Mammary epithelial cell (primary cell): ENCODE measurements around the gene FILIP1L.

Experiments
- CTCF ChIP-seq, 2 donors: IDR thresholded peaks in 1 of 2; conservative IDR thresholded peaks in 1 of 2; 2 replicates each; pipeline ENCODE4 v1.5.1; 2011 to 2012; ENCODE audit warnings: inconsistent platforms in 2 of 2, low read length in 2 of 2, mild to moderate bottlenecking in 2 of 2, control low read depth in 1 of 2, low read depth in 1 of 2; ENCODE audit not compliant: insufficient read depth in 1 of 2; ENCODE audit errors: extremely low read depth in 1 of 2
- EZH2 ChIP-seq: IDR thresholded peaks from 2 replicates; pipeline ENCODE4 v1.6.1; 2012; ENCODE audit warnings: low read length, inconsistent platforms, borderline replicate concordance

- TF ChIP-seq CTCF (conservative IDR thresholded peaks at IDR 0.05 in 1 of 2, IDR thresholded peaks at IDR 0.05 in 1 of 2; ENCODE audit: extremely low read depth in 1 of 2, insufficient read depth in 1 of 2, low read depth in 1 of 2, low read length in 2 of 2), result no peak
- TF ChIP-seq EZH2, result no peak
Observed at GRCh38 chr3:99955773-99956562, 158.3 kb downstream of the FILIP1L start.
